Amniotic epithelial cell (primary cell): ENCODE data around the gene SHKBP1.
A peak's percentile ranks its signal among the peaks of the same experiment; 100 is the strongest.
"Not testable (repeated sequence)": the region's sequence is repeated elsewhere in the genome, so short reads cannot be mapped to it uniquely, and the experiment has no call there.

ENCODE experiments used
- DNase-seq: peaks from one replicate; pipeline ENCODE4 v3.0.0-alpha.2; 2010; ENCODE audit warnings: low read depth

Gene SHKBP1

DNA sequence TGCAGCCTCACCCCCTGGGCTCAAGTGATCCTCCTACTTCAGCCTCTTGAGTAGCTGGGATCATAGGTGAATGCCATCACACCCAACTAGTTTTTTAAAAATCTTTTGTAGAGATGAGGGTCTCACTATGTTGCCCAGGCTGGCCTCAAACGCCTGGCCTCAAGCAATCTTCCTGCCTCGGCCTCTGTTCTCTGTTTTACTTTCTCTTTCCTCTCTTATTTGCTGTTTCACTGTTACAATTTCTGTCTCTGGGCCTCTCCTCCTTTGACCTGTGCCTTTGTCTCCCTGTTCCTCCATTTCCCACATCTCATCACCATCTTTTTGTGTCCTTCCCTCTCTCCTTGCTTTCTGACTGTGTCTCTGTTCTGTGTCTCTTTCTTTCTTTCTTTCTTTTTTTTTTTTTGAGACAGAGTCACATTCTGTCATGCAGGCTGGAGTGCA lies 9.3 kb downstream of the SHKBP1 start:
- DNase-seq: no peak

DNA sequence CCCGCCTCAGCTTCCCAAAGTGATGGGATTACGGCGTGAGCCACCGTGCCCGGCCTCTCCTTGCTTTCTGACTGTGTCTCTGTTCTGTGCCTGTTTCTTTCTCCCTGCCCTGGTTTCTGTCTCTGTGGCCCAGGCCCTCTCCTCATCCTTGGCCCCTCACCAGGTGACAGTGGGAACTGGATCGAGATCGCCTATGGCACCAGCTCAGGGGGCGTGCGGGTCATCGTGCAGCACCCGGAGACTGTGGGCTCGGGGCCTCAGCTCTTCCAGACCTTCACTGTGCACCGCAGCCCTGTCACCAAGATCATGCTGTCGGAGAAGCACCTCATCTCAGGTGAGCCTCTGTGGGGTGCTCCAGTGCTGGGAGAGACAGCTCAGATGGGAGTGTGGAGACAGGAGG lies 9.9 kb downstream of the SHKBP1 start:
- no peak for DNase-seq

- DNase-seq: peak; percentile 57
These were observed 11.6 kb downstream of the SHKBP1 start for GRCh38 chr19:40588110-40588854.

GRCh38 chr19:40588926-40589569 lies 12.4 kb downstream of the SHKBP1 start:
- DNase-seq: no peak

DNA sequence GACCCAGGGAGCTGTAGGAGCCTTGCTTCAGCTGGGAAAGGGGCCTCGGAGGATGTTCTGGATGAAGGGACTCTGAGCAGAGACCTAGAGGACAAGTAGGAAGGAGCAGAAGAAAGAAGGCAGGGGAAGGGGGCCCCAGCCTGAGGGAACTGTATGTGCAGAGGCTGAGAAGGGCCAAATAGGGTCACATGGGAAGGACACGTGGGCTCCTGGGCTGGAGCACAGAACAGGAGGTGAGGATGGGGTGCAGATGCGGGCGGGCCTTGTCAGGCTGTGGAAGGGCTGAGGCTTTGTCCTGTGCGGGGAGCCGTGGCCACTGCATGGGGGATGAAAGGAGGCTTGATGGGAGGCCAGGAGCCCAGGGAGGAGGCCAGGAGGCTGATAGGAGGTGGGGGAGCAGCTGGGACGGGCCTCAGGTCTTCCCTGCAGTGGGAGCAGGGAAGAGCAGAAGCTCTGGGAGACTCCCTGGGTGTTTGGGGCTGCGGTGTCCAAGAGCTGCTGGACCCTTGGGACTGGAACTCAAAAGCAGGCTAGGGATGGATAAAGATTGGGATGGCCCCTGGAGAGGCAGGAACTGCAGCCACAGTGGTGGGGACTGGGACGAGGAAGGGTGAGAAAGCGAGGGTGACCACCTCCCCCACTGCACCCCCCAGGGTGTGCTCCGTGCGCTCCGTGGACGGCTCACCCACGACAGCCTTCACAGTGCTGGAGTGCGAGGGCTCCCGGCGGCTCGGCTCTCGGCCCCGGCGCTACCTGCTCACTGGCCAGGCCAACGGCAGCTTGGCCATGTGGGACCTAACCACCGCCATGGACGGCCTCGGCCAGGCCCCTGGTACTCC lies 13.1 kb downstream of the SHKBP1 start:
- no peak for DNase-seq

GRCh38 chr19:40590464-40591265 lies 14.0 kb downstream of the SHKBP1 start:
- DNase-seq: no peak

DNA sequence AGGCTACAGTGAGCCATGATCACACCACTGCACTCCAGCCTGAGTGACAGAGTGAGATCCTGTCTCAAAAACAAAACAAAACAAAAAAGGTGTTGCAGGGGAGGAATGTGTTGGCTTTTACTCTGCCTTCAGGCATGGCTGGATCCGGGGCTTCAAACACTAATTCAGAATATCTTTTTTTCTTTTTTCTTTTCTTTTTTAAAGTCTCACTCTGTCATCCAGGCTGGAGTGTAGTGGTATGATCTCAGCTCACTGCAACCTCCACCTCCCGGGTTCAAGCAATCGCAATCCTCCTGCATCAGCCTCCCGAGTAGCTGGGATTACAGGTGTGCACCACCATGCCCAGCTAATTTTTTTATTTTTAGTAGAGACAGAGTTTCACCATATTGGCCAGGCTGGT lies 15.1 kb downstream of the SHKBP1 start:
- not testable (repeated sequence) for DNase-seq

DNA sequence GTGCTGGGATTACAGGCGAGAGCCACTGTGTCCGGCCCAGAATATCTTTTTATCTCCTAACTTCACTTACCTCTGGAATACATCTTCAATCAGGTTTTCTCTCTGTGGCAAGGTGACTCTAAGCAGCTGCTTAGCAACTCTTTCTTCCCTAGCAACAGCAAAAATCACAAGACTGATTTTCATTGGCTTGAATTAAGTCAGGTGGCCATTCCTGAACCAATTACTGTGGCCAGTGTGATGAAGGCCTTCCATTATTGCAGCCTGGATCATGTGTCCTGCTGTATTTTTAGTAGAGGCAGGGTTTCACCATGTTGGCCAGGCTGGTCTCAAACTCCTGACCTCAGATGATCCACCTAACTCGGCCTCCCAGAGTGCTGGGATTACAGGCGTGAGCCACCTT lies 15.5 kb downstream of the SHKBP1 start:
- DNase-seq: peak; percentile 88

- DNase-seq: no peak
These were observed 17.6 kb downstream of the SHKBP1 start for GRCh38 chr19:40594255-40594654.

DNA sequence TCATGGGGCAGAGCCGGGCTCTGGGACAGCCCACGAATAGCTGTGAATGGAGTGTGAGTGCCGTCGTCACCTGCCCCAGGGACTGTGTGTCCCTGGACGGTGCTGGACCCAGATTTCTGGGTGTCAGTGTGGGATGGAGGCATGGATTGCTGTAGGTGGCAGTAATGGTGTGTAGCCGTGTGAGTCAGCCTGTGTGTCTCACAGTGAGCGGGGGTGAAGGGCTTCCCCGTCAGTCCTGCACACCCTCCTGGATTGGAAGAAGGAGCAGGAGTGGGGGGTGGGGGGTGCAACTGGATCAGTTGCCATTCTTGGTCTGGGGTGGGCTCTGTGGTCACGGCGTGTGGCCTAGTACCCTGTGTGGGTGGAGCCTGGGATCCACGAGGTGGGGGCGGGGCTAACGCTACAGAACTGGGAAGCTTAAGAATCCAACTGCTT lies 18.0 kb downstream of the SHKBP1 start:
- DNase-seq: peak; percentile 39

GRCh38 chr19:40596608-40597328 lies 20.1 kb downstream of the SHKBP1 start:
- peak; percentile 43 for DNase-seq

DNA sequence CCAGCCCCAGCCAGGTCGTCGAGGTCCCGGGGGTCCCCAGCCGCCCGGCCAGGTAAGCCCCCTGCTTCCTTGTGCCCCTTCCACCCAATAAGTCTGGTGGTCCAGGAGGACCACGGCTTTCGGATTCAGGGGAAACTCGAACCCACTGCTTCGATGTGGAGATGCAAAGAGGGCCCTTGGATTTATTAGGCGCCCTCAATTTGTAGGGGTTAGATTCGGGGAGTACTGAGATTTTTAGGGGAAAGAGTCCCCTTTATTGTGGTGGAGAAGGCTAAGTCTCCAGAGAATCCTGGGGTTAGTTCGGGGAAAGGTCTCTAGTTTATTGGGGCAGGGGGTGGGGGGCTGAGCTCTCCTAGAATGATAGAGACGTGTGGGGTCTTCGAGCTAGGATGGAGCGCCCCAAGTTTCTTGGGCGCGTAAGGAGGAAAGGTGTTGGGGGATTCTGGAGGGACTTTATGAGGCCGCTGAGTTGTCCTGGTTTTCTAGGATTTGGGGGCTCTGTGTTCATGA lies 20.7 kb downstream of the SHKBP1 start:
- DNase-seq: no peak

- peak; percentile 67 for DNase-seq
These were observed 21.6 kb downstream of the SHKBP1 start for GRCh38 chr19:40598121-40598917.

- DNase-seq: no peak
These were observed 22.2 kb downstream of the SHKBP1 start for GRCh38 chr19:40598918-40599307.

DNA sequence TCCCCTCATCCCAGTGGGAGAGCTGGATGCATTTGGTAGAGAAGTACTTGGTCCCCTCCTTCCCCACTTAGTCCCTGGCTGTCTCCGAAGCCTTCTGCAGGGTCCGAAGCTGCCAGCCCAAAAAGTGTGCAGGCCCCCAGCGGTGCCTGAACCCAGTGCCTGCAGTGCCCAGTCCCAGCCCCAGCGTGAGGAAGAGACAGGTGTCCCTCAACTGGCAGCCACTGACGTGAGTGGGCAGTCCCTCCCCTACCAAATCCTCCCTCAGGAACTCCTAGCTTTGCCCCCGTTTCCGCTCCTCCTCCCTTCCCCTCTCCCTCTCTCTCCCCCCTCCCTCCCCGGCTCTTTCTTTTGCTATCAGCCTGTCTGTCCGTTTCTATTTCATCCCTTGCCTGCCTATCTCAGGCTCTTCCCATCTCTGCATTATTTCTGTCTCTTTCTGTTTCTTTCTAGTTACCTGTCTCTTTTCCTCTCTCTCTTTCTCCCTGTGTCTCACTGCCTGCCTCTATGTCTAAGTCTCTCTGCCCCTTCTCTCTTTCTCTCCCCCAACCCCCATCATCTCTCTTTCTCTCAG lies 22.7 kb downstream of the SHKBP1 start:
- no peak for DNase-seq

- DNase-seq: no peak
These were observed 23.4 kb downstream of the SHKBP1 start for GRCh38 chr19:40599902-40600569.

- no peak for DNase-seq
These were observed 24.0 kb downstream of the SHKBP1 start for GRCh38 chr19:40600570-40601133.

DNA sequence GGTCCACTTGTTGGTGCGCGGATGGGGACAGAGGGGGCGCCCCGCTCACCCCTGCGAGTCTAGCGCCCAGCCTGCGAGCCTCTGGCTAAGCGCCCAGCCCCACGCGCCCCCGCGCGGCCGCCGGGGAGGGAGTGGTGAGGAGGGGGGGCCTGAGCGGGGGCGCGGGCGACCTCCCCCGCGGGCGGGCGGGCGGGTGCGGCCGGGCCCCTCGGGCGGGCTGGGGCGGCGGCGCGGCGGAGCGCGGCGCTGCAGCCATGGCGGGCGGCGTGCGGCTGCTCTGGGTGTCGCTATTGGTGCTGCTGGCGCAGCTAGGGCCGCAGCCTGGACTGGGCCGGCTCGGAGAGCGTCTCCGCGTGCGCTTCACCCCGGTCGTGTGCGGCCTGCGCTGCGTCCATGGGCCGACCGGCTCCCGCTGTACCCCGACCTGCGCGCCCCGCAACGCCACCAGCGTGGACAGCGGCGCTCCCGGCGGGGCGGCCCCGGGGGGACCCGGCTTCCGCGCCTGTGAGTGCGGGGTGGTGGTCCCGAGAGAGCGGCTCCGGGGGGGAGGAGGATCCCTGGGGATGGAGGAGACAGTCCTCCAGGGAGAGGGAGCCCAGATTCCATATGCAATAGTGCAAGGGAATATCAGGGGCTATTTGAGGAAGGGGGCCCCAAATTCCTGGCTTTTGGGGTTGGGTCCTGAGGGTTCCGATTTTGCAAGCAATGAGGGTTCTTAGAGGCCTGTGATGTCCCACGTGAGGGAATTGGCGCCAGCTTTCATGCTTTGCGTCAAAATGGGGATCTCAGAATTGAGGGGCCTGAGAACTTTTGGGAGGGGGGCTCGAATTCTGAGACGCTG lies 24.7 kb downstream of the SHKBP1 start, which contains the start of gene LTBP4:
Gene LTBP4 (plus strand): TSS at position 236 of the 841 bp plus-strand sequence. CDS start 19 bp downstream, at position 255.
- DNase-seq: no peak
